HUES64 (cell line): ENCODE results near the gene PEX5.
"Not testable (repeated sequence)": the region's sequence is repeated elsewhere in the genome, so short reads cannot be mapped to it uniquely, and the experiment has no call there.

ENCODE experiments used
- H3K27ac ChIP-seq: 2 replicates; pipeline ENCODE4 v1.7.0; 2013; ENCODE audit warnings: low read depth, low read length, inconsistent platforms
- H3K27me3 ChIP-seq: 2 replicates; pipeline ENCODE4 v1.6.1; 2013; ENCODE audit warnings: mild to moderate bottlenecking, low read length; ENCODE audit not compliant: insufficient read depth
- H3K36me3 ChIP-seq: 2 replicates; pipeline ENCODE4 v1.6.1; 2013; ENCODE audit warnings: mild to moderate bottlenecking, low read length; ENCODE audit not compliant: insufficient read depth
- H3K4me1 ChIP-seq: 2 replicates; pipeline ENCODE4 v1.6.1; 2013; ENCODE audit warnings: mild to moderate bottlenecking, low read length, moderate library complexity; ENCODE audit not compliant: insufficient read depth
- H3K4me3 ChIP-seq: 2 replicates; pipeline ENCODE4 v1.5.1; 2013; ENCODE audit warnings: mild to moderate bottlenecking, low read length, moderate library complexity
- H3K9ac ChIP-seq: 2 replicates; pipeline ENCODE4 v1.6.1; 2013; ENCODE audit warnings: mild to moderate bottlenecking, low read depth, low read length
- H3K9me3 ChIP-seq: 2 replicates; pipeline ENCODE4 v1.6.1; 2013; ENCODE audit warnings: low read depth, low read length; ENCODE audit not compliant: insufficient read depth
- WGBS: fragments of 150-250, 120-280 bp; methylation state at CpG from one replicate; pipeline ENCODE4 v1.1.7; 2013; ENCODE audit warnings: missing lambda C conversion rate; 5-methylcytosine and 5-hydroxymethylcytosine counted together

PEX5 gene

DNA sequence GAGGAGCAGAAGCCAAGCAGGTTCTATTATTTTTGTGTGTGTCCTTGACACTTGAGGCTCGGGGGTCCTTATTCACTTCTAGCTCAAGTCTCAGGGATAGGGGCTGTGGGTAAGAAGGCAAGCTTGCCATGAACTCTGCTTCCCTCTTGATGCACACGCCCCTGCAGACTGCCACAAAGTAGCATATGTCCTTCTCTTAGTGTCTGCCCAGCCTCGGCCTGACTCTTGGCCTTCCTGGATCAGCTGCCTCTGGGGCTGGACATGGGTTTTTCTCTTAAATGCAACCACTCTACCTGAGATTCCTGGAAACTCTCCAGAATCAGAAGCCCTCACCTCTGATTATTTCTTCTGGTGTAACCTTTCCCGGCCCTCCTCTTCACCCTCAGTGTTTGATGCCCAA, 28.2 kb upstream of the PEX5 start:
- Histone ChIP-seq H3K36me3 (no peaks in the 10 kb centered on the region), H3K9me3 (peaks cover 24% of the 10 kb centered on the region), H3K4me1 (no peaks in the 10 kb centered on the region), H3K27me3 (no peaks in the 10 kb centered on the region), H3K9ac (no peak overlapping the region), H3K27ac (no peak overlapping the region), H3K4me3 (no peak overlapping the region)
- 87% methylated on average over 4 of the region's 4 CpGs for WGBS

DNA sequence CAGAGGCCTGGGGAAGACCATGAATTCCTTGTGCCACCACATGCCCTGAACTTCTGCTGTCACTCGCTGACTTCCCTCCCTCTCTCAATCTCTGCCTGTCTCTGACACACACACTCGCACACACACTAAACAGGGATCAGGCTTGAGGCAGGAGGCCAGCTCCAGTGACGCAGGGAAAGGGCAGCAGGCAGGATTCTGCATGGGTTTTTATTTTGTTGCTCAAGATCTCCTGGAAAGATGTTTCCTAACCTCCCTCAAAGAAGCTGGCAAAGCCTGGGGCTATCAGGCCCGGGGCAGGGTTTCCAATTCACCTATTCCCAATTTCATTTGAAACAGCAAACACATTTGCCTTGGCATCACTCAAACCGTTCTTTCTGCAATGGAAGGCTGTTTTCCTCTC, 27.7 kb upstream of the PEX5 start:
- Histone ChIP-seq H3K4me1 (no peaks in the 10 kb centered on the region), H3K36me3 (no peaks in the 10 kb centered on the region), H3K27me3 (no peaks in the 10 kb centered on the region), H3K9ac (no peak overlapping the region), H3K27ac (no peak overlapping the region), H3K4me3 (no peak overlapping the region), H3K9me3 (peaks cover 29% of the 10 kb centered on the region)
- WGBS = 92% methylated on average over 5 of the region's 5 CpGs

DNA sequence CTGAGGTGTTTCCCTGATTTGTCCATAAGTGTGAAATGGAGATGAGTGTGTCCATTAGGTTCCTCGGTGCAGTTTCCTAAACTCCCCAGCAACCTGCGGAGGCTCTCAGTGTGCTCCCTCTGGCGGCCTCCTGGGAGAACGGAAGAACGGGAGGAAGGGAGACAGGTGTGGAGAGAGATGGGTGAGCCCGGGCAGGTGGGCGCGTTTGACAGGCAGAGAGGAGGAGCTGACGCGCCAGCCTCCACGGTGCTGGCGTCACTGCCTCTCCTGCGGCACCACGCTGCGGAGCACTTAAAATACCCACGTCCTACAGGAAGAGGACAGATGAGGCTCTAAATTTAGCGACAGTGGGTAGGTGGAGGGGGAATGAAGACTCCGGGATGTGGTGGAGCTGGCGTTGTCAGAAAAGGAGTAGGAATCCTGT, 26.8 kb upstream of the PEX5 start:
- no peak overlapping the region for H3K27ac ChIP-seq
- H3K36me3 ChIP-seq = no peaks in the 10 kb centered on the region
- peak overlapping the region; percentile 27; the same call in 1 of the 2 replicates for H3K4me3 ChIP-seq
- no peaks in the 10 kb centered on the region for H3K27me3 ChIP-seq
- H3K9me3 ChIP-seq = peaks cover 38% of the 10 kb centered on the region
- no peaks in the 10 kb centered on the region for H3K4me1 ChIP-seq
- H3K9ac ChIP-seq = no peak overlapping the region
- 47% methylated on average over 19 of the region's 19 CpGs for WGBS

- Histone ChIP-seq H3K9ac (no peak overlapping the region), H3K4me1 (no peaks in the 10 kb centered on the region), H3K27ac (no peak overlapping the region), H3K4me3 (no peak overlapping the region), H3K9me3 (peaks cover 86% of the 10 kb centered on the region), H3K27me3 (no peaks in the 10 kb centered on the region), H3K36me3 (no peaks in the 10 kb centered on the region)
Measured at GRCh38 chr12:7169951-7170350, 19.5 kb upstream of the PEX5 start.

DNA sequence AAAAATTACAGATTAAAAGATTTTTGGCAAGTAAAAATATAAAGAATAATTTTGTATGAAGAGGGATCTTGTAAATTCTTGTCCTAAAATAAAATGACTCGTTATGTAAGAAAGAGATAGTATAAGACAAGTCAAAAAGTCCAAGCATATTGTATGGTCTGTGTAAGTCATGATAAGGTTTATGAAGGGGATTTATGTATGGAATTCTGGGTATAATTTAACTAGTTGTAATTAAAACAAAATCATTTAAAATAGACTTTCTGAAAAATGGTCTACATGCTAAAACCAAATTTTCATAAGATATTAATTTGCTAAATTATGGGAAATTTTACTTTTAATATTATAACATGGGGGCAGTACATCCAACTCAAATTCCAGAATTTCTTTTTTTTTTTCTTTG, 17.6 kb upstream of the PEX5 start:
- no peak overlapping the region for H3K4me3 ChIP-seq

DNA sequence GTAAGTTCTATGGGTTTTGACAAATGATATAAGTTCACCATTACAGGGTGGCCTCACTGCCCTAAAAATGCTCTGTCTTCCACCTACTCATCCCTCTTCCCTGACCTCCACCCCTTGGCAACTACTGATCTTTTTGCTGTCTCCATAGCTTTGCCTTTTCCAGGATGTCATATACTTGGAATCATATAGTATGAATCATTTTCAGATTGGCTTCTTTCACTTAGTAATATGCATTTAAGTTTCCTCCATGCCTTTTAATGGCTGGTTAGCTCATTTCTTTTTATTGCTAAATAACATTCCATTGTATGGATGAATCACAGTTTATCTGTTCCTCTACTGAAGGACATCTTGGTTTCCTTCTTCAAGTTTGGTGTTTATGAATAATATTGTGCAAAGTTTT, 14.0 kb upstream of the PEX5 start:
- Histone ChIP-seq H3K36me3 (no peaks in the 10 kb centered on the region), H3K27ac (no peak overlapping the region), H3K4me1 (no peaks in the 10 kb centered on the region), H3K9ac (no peak overlapping the region), H3K9me3 (peaks cover 43% of the 10 kb centered on the region), H3K4me3 (no peak overlapping the region), H3K27me3 (no peaks in the 10 kb centered on the region)

More for the DNA sequence above, 17.6 kb upstream of the PEX5 start:
- H3K27ac ChIP-seq = no peak overlapping the region
- H3K36me3 ChIP-seq = no peaks in the 10 kb centered on the region
- no peaks in the 10 kb centered on the region for H3K4me1 ChIP-seq
- H3K27me3 ChIP-seq = no peaks in the 10 kb centered on the region
- H3K9me3 ChIP-seq = peaks cover 75% of the 10 kb centered on the region
- no peak overlapping the region for H3K9ac ChIP-seq
- WGBS = 95% methylated on average over 1 of the region's 1 CpG

GRCh38 chr12:7176595-7176994, 12.9 kb upstream of the PEX5 start:
- H3K4me3 ChIP-seq = no peak overlapping the region
- H3K36me3 ChIP-seq = no peaks in the 10 kb centered on the region
- H3K27ac ChIP-seq = no peak overlapping the region
- no peaks in the 10 kb centered on the region for H3K4me1 ChIP-seq
- no peaks in the 10 kb centered on the region for H3K27me3 ChIP-seq
- 79% methylated on average over 2 of the region's 2 CpGs for WGBS
- no peak overlapping the region for H3K9ac ChIP-seq
- peaks cover 36% of the 10 kb centered on the region for H3K9me3 ChIP-seq

DNA sequence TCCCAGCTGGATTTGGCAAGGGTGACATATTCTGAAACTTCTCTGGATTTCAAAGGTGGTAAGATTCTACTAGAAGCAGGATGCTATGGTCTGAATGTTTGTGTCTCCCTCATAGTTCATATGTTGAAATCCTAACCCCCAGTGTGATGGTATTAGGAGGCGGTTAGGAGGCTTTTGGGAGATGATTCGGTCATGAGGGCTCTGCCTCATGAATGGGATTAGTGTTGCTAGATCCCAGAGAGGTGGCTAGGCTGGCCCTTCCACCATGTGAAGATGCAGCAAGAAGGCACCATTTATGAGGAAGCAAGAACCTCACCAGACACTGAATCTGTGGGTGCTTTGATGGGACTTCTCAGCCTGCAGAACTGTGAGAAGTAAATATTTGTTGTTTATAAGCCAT, 11.0 kb upstream of the PEX5 start:
- no peak overlapping the region for H3K9ac ChIP-seq
- no peak overlapping the region for H3K4me3 ChIP-seq
- no peaks in the 10 kb centered on the region for H3K4me1 ChIP-seq
- no peak overlapping the region for H3K27ac ChIP-seq
- H3K27me3 ChIP-seq = no peaks in the 10 kb centered on the region
- H3K36me3 ChIP-seq = no peaks in the 10 kb centered on the region
- WGBS = 85% methylated on average over 2 of the region's 2 CpGs
- peaks cover 21% of the 10 kb centered on the region for H3K9me3 ChIP-seq

GRCh38 chr12:7180685-7181084, 8.8 kb upstream of the PEX5 start:
- 96% methylated on average over 1 of the region's 1 CpG for WGBS
- H3K9me3 ChIP-seq = peaks cover 12% of the 10 kb centered on the region; the same call in 1 of the 2 replicates
- no peak overlapping the region for H3K9ac ChIP-seq
- no peak overlapping the region for H3K27ac ChIP-seq
- H3K4me3 ChIP-seq = no peak overlapping the region
- no peaks in the 10 kb centered on the region for H3K27me3 ChIP-seq
- H3K4me1 ChIP-seq = no peaks in the 10 kb centered on the region
- H3K36me3 ChIP-seq = no peaks in the 10 kb centered on the region

GRCh38 chr12:7186058-7186457, 3.4 kb upstream of the PEX5 start:
- peaks cover 13% of the 10 kb centered on the region; the same call in 1 of the 2 replicates for H3K4me1 ChIP-seq
- not testable (repeated sequence) for H3K36me3 ChIP-seq, H3K4me3 ChIP-seq, H3K9me3 ChIP-seq, H3K27ac ChIP-seq, H3K9ac ChIP-seq, H3K27me3 ChIP-seq
- WGBS = 83% methylated on average over 1 of the region's 2 CpGs

- peak overlapping the region; percentile 73 for H3K4me3 ChIP-seq
- WGBS = 2% methylated on average over 21 of the region's 21 CpGs
- H3K9ac ChIP-seq = peak overlapping the region; percentile 28; the same call in 1 of the 2 replicates
- peaks cover 13% of the 10 kb centered on the region; the same call in 1 of the 2 replicates for H3K4me1 ChIP-seq
- H3K27ac ChIP-seq = no peak overlapping the region
- H3K36me3 ChIP-seq = peaks cover 26% of the 10 kb centered on the region
- H3K9me3 ChIP-seq = no peaks in the 10 kb centered on the region
- H3K27me3 ChIP-seq = no peaks in the 10 kb centered on the region
Measured at GRCh38 chr12:7188562-7189397, 706 bp upstream of the PEX5 start.
